HepG2 (cell line): Measurements from ENCODE around the gene RRAS2. TPM values are rescaled to one million over a fixed set of nuclear protein-coding genes. Genes with fewer than 3 reads are reported as not detected.

Source experiments
- ATAC-seq: fragments of 200-7000 bp; cut with Tn5 transposase; 3 replicates; pipeline ENCODE4 v1.9.1; 2020; ENCODE audit warnings: mild to moderate bottlenecking, moderate library complexity
- BruUV-seq: library from RNA; stranded (reverse); fragments of 400-500 nt; replicated peaks from 2 replicates; lab custom pipeline; 2021; lab: Mats Ljungman, UMichigan
- CTCF ChIA-PET: fragments of 300-600 bp; formaldehyde crosslinking; extraction: SDS; loops from one replicate; lab custom pipeline; 2021; ENCODE audit warnings: low total read pairs, inconsistent platforms, low intra/inter-chr PET ratio; lab: Yijun Ruan, JAX
- POLR2A ChIA-PET: fragments of 350-600 bp; sonication (Branson Sonifier 250); formaldehyde crosslinking; loops from one replicate; lab custom pipeline; 2020; ENCODE audit warnings: antibody characterized with exemption, inconsistent platforms; lab: Yijun Ruan, JAX
- DNase-seq: peaks from one replicate; pipeline ENCODE4 v3.0.0-alpha.2; 2015; ENCODE audit warnings: low spot score
- FAIRE-seq: peaks from 3 replicates; lab custom pipeline; 2011; peaks lifted over from hg19 to GRCh38; lab: Jason Lieb, UNC
- H2AFZ ChIP-seq: one replicate; pipeline ENCODE4 v1.6.1; 2011; ENCODE audit warnings: low read length, inconsistent platforms
- H3K27ac ChIP-seq: fragments of 300-600 bp; 3 replicates; pipeline ENCODE4 v1.8.0; 2011; ENCODE audit warnings: mixed run types, mild to moderate bottlenecking, mixed read lengths, low read length, inconsistent platforms; ENCODE audit not compliant: insufficient read depth; ENCODE audit errors: extremely low read length
- H3K27me3 ChIP-seq, 2 experiments: fragments of 200-600 bp in 1 of 2; 2 replicates in 1 of 2; 3 replicates in 1 of 2; pipeline versions ENCODE4 v1.6.0 to v1.8.0; 2011; ENCODE audit warnings: low read length in 2 of 2, mild to moderate bottlenecking in 2 of 2, moderate library complexity in 2 of 2, inconsistent platforms in 1 of 2; ENCODE audit not compliant: insufficient read depth in 2 of 2, control insufficient read depth in 1 of 2
- H3K36me3 ChIP-seq, 2 experiments: fragments of 200-600 bp in 1 of 2; replicated peaks in 1 of 2; 2 replicates in 1 of 2; 3 replicates in 1 of 2; pipeline versions ENCODE4 v1.5.1 to v1.8.0; 2011; ENCODE audit warnings: low read length in 2 of 2, inconsistent platforms in 1 of 2; ENCODE audit not compliant: insufficient read depth in 2 of 2, control insufficient read depth in 1 of 2
- H3K4me1 ChIP-seq: 2 replicates; pipeline ENCODE4 v1.5.1; 2012; ENCODE audit warnings: low read length, inconsistent platforms; ENCODE audit not compliant: insufficient read depth
- H3K4me2 ChIP-seq: 2 replicates; pipeline ENCODE4 v1.6.0; 2011; ENCODE audit warnings: low read depth, low read length, inconsistent platforms
- H3K4me3 ChIP-seq, 3 experiments: fragments of 200-600 bp in 1 of 3; sonication (generic), shearing (Covaris generic) in 1 of 3; replicated peaks in 1 of 3; 2 replicates each; pipeline ENCODE4 v1.5.1; 2011 to 2016; ENCODE audit warnings: low read length in 3 of 3, inconsistent platforms in 2 of 3, low read depth in 2 of 3, mild to moderate bottlenecking in 2 of 3, control low read depth in 1 of 3, mixed read lengths in 1 of 3; ENCODE audit not compliant: insufficient read depth in 1 of 3
- H3K79me2 ChIP-seq: one replicate; pipeline ENCODE4 v1.6.1; 2011; ENCODE audit warnings: low read length, inconsistent platforms; ENCODE audit not compliant: insufficient read depth
- H3K9ac ChIP-seq: 2 replicates; pipeline ENCODE4 v1.6.0; 2011; ENCODE audit warnings: mild to moderate bottlenecking, low read depth, low read length, inconsistent platforms; ENCODE audit not compliant: insufficient read depth
- H3K9me3 ChIP-seq: 2 replicates; pipeline ENCODE4 v1.5.1; 2012; ENCODE audit warnings: mild to moderate bottlenecking, low read length
- H4K20me1 ChIP-seq: 2 replicates; pipeline ENCODE4 v1.6.0; 2011; ENCODE audit warnings: inconsistent platforms, mild to moderate bottlenecking, low read length, moderate library complexity; ENCODE audit not compliant: insufficient read depth
- ATM ChIP-seq: fragments of 450-650 bp; IDR thresholded peaks from 2 replicates; pipeline ENCODE4 v1.7.1; 2017; ENCODE audit warnings: mild to moderate bottlenecking, borderline replicate concordance
- CREM ChIP-seq, 2 experiments: sonication (generic) in 1 of 2; formaldehyde crosslinking in 1 of 2; IDR thresholded peaks; 2 replicates each; pipeline versions ENCODE4 v1.4.0 to v1.6.1; 2016 to 2020; ENCODE audit warnings: antibody characterized with exemption in 1 of 2, mild to moderate bottlenecking in 1 of 2, missing genetic modification reagents in 1 of 2
- DNMT3B ChIP-seq: conservative IDR thresholded peaks from 2 replicates; pipeline ENCODE4 v1.6.1; 2016; ENCODE audit warnings: missing biosample characterization, control low read depth
- FOXK2 ChIP-seq: fragments of 450-650 bp; IDR thresholded peaks from 2 replicates; pipeline ENCODE4 v1.6.1; 2016
- FOXO1 ChIP-seq: sonication (generic); formaldehyde crosslinking; IDR thresholded peaks from 2 replicates; pipeline ENCODE4 v1.4.0; 2020; ENCODE audit warnings: missing genetic modification reagents
- KDM6A ChIP-seq: IDR thresholded peaks from 2 replicates; pipeline ENCODE4 v1.6.1; 2016; ENCODE audit warnings: low read depth
- KLF13 ChIP-seq: sonication (generic); formaldehyde crosslinking; IDR thresholded peaks from 2 replicates; pipeline ENCODE4 v1.4.0; 2020; ENCODE audit warnings: mild to moderate bottlenecking, missing genetic modification reagents
- KLF9 ChIP-seq: IDR thresholded peaks from 2 replicates; pipeline ENCODE4 v1.6.1; 2016; ENCODE audit warnings: low read depth
- MXD3 ChIP-seq: IDR thresholded peaks from 2 replicates; pipeline ENCODE4 v1.6.1; 2016; ENCODE audit warnings: mild to moderate bottlenecking, missing biosample characterization, missing genetic modification reagents
- MYC ChIP-seq: sonication (generic); formaldehyde crosslinking; IDR thresholded peaks from 2 replicates; pipeline ENCODE4 v1.9.0; 2021; ENCODE audit warnings: missing genetic modification reagents, borderline replicate concordance
- NFATC3 ChIP-seq: sonication (generic); formaldehyde crosslinking; IDR thresholded peaks from 2 replicates; pipeline ENCODE4 v1.5.1; 2020; ENCODE audit warnings: mild to moderate bottlenecking, missing genetic modification reagents
- PHF20 ChIP-seq: sonication (generic); formaldehyde crosslinking; IDR thresholded peaks from 2 replicates; pipeline ENCODE4 v1.5.0; 2020; ENCODE audit warnings: mild to moderate bottlenecking, missing genetic modification reagents
- SIN3A ChIP-seq: IDR thresholded peaks from 2 replicates; pipeline ENCODE4 v1.6.1; 2011; ENCODE audit warnings: low read depth, mild to moderate bottlenecking, control low read depth, low read length, borderline replicate concordance
- SMAD3 ChIP-seq: sonication (generic); formaldehyde crosslinking; IDR thresholded peaks from 2 replicates; pipeline ENCODE4 v1.4.0; 2020; ENCODE audit warnings: missing genetic modification reagents
- TBX2 ChIP-seq: sonication (generic); formaldehyde crosslinking; IDR thresholded peaks from 2 replicates; pipeline ENCODE4 v1.5.0; 2020; ENCODE audit warnings: missing genetic modification reagents, mild to moderate bottlenecking, borderline replicate concordance
- ZNF24 ChIP-seq: fragments of 450-650 bp; IDR thresholded peaks from 2 replicates; pipeline ENCODE4 v1.6.1; 2017; ENCODE audit warnings: antibody characterized with exemption, mild to moderate bottlenecking
- ZNF253 ChIP-seq: sonication (generic); formaldehyde crosslinking; IDR thresholded peaks from 2 replicates; pipeline ENCODE4 v1.8.0; 2022; ENCODE audit warnings: mild to moderate bottlenecking, missing genetic modification reagents, borderline replicate concordance
- ZNF263 ChIP-seq: sonication (generic); formaldehyde crosslinking; IDR thresholded peaks from 2 replicates; pipeline ENCODE4 v1.4.0; 2020; ENCODE audit warnings: missing genetic modification reagents
- ZNF331 ChIP-seq: sonication (generic); formaldehyde crosslinking; IDR thresholded peaks from 2 replicates; pipeline ENCODE4 v1.4.0; 2020; ENCODE audit warnings: missing genetic modification reagents
- ZNF34 ChIP-seq: sonication (generic); formaldehyde crosslinking; IDR thresholded peaks from 2 replicates; pipeline ENCODE4 v1.4.0; 2020; ENCODE audit warnings: mild to moderate bottlenecking, missing genetic modification reagents, borderline replicate concordance
- ZNF350 ChIP-seq: sonication (generic); formaldehyde crosslinking; IDR thresholded peaks from 2 replicates; pipeline ENCODE4 v1.4.0; 2020; ENCODE audit warnings: mild to moderate bottlenecking, low read depth, missing genetic modification reagents, borderline replicate concordance
- WGBS: methylation state at CpG from one replicate; pipeline ENCODE4 v1.1.6; 2017; ENCODE audit warnings: low lambda C conversion rate; 5-methylcytosine and 5-hydroxymethylcytosine counted together
- in situ Hi-C: cut with HindIII; loops from 2 replicates; pipeline ENCODE4 v1.10.0; 2017; ENCODE audit warnings: low pct_unique_long_range_greater_than_20kb; ENCODE audit not compliant: extremely low pct_ligation_motif_present
- intact Hi-C: fragments of 100-400 bp; cut with micrococcal nuclease; formaldehyde crosslinking; loops from one replicate; pipeline ENCODE4 v1.10.0; 2022; ENCODE audit not compliant: unreplicated experiment
- polyA plus RNA-seq, 8 experiments: library from polyadenylated mRNA; depleted of rRNA in 3 of 8; stranded (reverse) in 7 of 8; unstranded in 1 of 8; fragments of >200 nt; fragmentation: Illumina TruSeq in 4 of 8; extraction: Trizol in 4 of 8; gene quantifications; 2 replicates each; pipeline versions ENCODE4 v1.2.1 to v1.2.3, GENCODE V29; 2011 to 2016; ENCODE audit warnings: low read depth in 4 of 8, missing spikeins in 1 of 8, mixed read lengths in 1 of 8; ENCODE audit not compliant: insufficient read depth in 1 of 8
- total RNA-seq, 5 experiments: library from RNA; depleted of rRNA; stranded (reverse); fragments of >200 nt; fragmentation: Illumina TruSeq; extraction: Trizol; gene quantifications; 2 replicates each; pipeline ENCODE4 v1.2.3, GENCODE V29; 2016; ENCODE audit warnings: low read depth in 1 of 5

Gene RRAS2
- total and polyA plus RNA-seq, 2 of the 13 experiments (the other 11 are each of a cell fraction or from before 2014, with no cell fraction given), result 19.0 to 44.1 TPM

GRCh38 chr11:14309425-14310192 lies 49.4 kb downstream of the RRAS2 start:
- peaks cover 16% of the 10 kb centered on the region for H4K20me1 ChIP-seq
- H3K4me1 ChIP-seq, result peaks cover 11% of the 10 kb centered on the region
- in situ Hi-C loops (loop anchor here (10.0 kb wide), 2 partner anchors 105 to 135 kb away; no protein-coding TSS in a partner anchor), intact Hi-C loops (loop anchor here (5.0 kb wide), 1 partner anchor 48 kb away; the partner anchor contains the start of gene RRAS2)
- CTCF ChIA-PET, result interaction anchor here (0.7 kb wide), 1 partner anchor 109 kb away, joined by 4 read pairs; no protein-coding TSS in a partner anchor
- no peak overlapping the region for H3K4me3 ChIP-seq
- POLR2A ChIA-PET, result no interaction called here
- H3K9me3 ChIP-seq, result no peaks in the 10 kb centered on the region
- H3K79me2 ChIP-seq, result peaks cover 21% of the 10 kb centered on the region
- no peaks in the 10 kb centered on the region for H3K27me3 ChIP-seq
- H3K4me2 ChIP-seq, result no peak overlapping the region
- BruUV-seq, result no TSS peak
- FAIRE-seq, result no peak
- no peak overlapping the region for H2AFZ ChIP-seq
- H3K36me3 ChIP-seq, result no peaks in the 10 kb centered on the region
- no peak overlapping the region for H3K27ac ChIP-seq
- DNase-seq, result no peak
- TF ChIP-seq FOXO1 (CRISPR knock-in tag), result no peak
- TF ChIP-seq SIN3A, result no peak
- TF ChIP-seq MYC, result no peak
- no peak for TF ChIP-seq PHF20 (CRISPR knock-in tag)
- no peak for TF ChIP-seq ZNF253 (CRISPR knock-in tag)
- WGBS, result 93% methylated on average over 4 of the region's 4 CpGs
- no peak overlapping the region for H3K9ac ChIP-seq
- ATAC-seq, result no peak

- H2AFZ ChIP-seq, result no peak overlapping the region
- no peaks in the 10 kb centered on the region for H3K9me3 ChIP-seq
- no peak for FAIRE-seq
- H3K36me3 ChIP-seq, result no peaks in the 10 kb centered on the region
- H3K27ac ChIP-seq, result no peak overlapping the region
- in situ Hi-C loops, result loop anchor here (10.0 kb wide), 2 partner anchors 106 to 136 kb away; no protein-coding TSS in a partner anchor
- H3K79me2 ChIP-seq, result peaks cover 21% of the 10 kb centered on the region
- no peak overlapping the region for H3K4me3 ChIP-seq
- WGBS, result 94% methylated on average over 1 of the region's 1 CpG
- intact Hi-C loops, result loop anchor here (5.0 kb wide), 1 partner anchor 48 kb away; the partner anchor contains the start of gene RRAS2
- ChIA-PET CTCF (interaction anchor here (0.7 kb wide), 1 partner anchor 110 kb away, joined by 4 read pairs; no protein-coding TSS in a partner anchor), POLR2A (no interaction called here)
- H3K4me2 ChIP-seq, result no peak overlapping the region
- no peak for ATAC-seq
- DNase-seq, result no peak
- H4K20me1 ChIP-seq, result peaks cover 16% of the 10 kb centered on the region
- BruUV-seq, result no TSS peak
- H3K27me3 ChIP-seq, result no peaks in the 10 kb centered on the region
- peaks cover 11% of the 10 kb centered on the region for H3K4me1 ChIP-seq
- no peak overlapping the region for H3K9ac ChIP-seq
- no peak for TF ChIP-seq ZNF34 (CRISPR knock-in tag)
- TF ChIP-seq KLF13, result no peak
- TF ChIP-seq NFATC3, result no peak
- TF ChIP-seq ATM, result no peak
- no peak for TF ChIP-seq ZNF263 (CRISPR knock-in tag)
- TF ChIP-seq KDM6A, result no peak
- TF ChIP-seq ZNF331 (CRISPR knock-in tag), result no peak
- TF ChIP-seq KLF9, result no peak
- no peak for TF ChIP-seq DNMT3B (CRISPR knock-in tag)
- no peak for TF ChIP-seq MXD3 (CRISPR knock-in tag)
- TF ChIP-seq ZNF24, result no peak
- TF ChIP-seq TBX2, result no peak
- TF ChIP-seq ZNF350 (CRISPR knock-in tag), result no peak
- no peak for TF ChIP-seq SMAD3 (CRISPR knock-in tag)
- no peak for TF ChIP-seq FOXK2
- no peak for TF ChIP-seq CREM (IDR thresholded peaks at IDR 0.05)
- TF ChIP-seq CREM (CRISPR knock-in tag; IDR thresholded peaks at IDR 0.05), result no peak
Observed at GRCh38 chr11:14308897-14309387, 50.0 kb downstream of the RRAS2 start.
